Esophagus muscularis mucosa (tissue), 3 donors: ENCODE measurements around the gene NR1D2.

Experiments used
- CTCF ChIP-seq, 3 experiments: fragments of 200-600 bp in 2 of 3; fragments of 450-650 bp in 1 of 3; sonication (generic) in 2 of 3; IDR thresholded peaks; one replicate each; pipeline ENCODE4 v1.5.1; 2017 to 2019; ENCODE audit warnings: antibody characterized with exemption in 3 of 3, mild to moderate bottlenecking in 2 of 3, moderate library complexity in 1 of 3
- POLR2A ChIP-seq: fragments of 450-650 bp; IDR thresholded peaks from one replicate; pipeline ENCODE4 v1.6.1; 2017; ENCODE audit warnings: antibody characterized with exemption, moderate library complexity, mild to moderate bottlenecking, low read depth
- POLR2AphosphoS5 ChIP-seq, 2 donors: sonication (generic); formaldehyde crosslinking; IDR thresholded peaks; one replicate each; pipeline ENCODE4 v1.6.1; 2017; ENCODE audit warnings: antibody characterized with exemption in 2 of 2

- TF ChIP-seq CTCF (IDR thresholded peaks at IDR 0.05) (no peak), POLR2AphosphoS5 (IDR thresholded peaks at IDR 0.05) (no peak), POLR2A (no peak)
These were observed 73.9 kb downstream of the NR1D2 start for GRCh38 chr3:24018784-24019570.
